Activated CD4-positive, alpha-beta T cell treated with anti-CD3 and anti-CD28 coated beads, Interleukin-2, amount 50 U/mL, for 48 hours (primary cell): ENCODE data around the gene PARD3B.

Experiments
- DNase-seq, 2 experiments: peaks; one replicate each; pipeline ENCODE4 v3.0.0-alpha.2; 2020

Gene PARD3B

GRCh38 chr2:205296959-205297358 is 751.7 kb downstream of the PARD3B start:
- DNase-seq: no peak

DNA sequence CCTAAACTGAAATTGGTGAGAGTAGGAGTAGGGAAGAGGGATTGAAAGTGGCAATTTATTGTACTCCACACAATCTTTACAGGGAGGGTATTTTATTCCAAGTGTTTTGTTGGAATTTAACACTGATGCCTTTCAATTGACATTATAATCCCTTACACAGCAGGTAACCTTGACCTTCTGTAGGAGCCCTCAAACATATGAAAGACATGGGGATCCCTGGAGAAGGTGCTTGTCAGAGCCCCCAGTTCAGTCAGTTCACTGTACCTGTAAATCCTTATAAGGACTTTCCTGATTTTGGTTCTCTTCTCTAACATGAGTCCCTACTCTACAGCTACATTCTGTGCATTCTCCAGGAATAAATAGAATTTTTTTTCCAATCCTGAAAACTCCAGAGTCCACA is 752.1 kb downstream of the PARD3B start:
- DNase-seq: no peak

GRCh38 chr2:205297846-205298245 is 752.6 kb downstream of the PARD3B start:
- no peak for DNase-seq

GRCh38 chr2:205311201-205311600 is 765.9 kb downstream of the PARD3B start:
- DNase-seq: no peak

- DNase-seq: no peak
These were observed 776.0 kb downstream of the PARD3B start for GRCh38 chr2:205321231-205321630.

- DNase-seq: no peak
These were observed 778.7 kb downstream of the PARD3B start for GRCh38 chr2:205323929-205324328.

GRCh38 chr2:205324355-205324754 is 779.1 kb downstream of the PARD3B start:
- DNase-seq: no peak

GRCh38 chr2:205333351-205333750 is 788.1 kb downstream of the PARD3B start:
- no peak for DNase-seq

DNA sequence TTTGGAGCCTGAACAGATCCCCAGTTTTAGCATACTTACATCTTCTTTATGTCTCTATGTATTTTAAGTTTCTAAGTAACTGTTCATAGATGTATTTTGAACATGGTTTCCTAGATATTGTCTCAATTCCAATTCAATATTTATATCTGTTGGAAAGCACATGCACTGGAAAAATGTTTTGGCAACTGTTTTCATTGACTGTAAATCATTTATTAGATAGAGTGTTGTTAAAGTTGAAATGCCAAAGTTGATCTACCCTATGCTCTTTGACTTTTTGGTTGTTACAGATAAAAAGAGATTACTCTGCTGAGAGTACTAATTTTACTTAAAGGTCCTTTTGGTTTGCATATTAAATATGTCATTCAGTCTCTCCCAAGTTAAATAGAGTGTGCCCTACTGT is 792.0 kb downstream of the PARD3B start:
- no peak for DNase-seq

DNA sequence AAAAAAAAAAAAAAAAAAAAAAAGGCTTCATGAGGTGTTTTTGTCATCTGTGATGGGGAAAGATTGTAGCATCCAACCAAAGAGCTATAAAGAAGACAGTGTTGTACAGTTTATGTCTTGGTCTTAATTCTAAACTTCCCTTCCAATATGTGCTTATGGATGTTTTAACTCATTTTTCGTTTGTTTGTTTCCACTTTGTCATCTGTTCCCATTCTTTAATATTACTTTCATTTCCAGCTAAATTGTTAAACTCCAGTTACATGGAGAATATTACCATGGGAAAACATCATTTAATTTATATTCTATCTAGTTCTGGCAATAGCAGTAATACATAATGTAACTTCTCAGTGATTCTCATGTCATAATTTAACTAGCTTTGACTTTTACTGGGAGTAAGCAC is 792.9 kb downstream of the PARD3B start:
- no peak for DNase-seq

DNA sequence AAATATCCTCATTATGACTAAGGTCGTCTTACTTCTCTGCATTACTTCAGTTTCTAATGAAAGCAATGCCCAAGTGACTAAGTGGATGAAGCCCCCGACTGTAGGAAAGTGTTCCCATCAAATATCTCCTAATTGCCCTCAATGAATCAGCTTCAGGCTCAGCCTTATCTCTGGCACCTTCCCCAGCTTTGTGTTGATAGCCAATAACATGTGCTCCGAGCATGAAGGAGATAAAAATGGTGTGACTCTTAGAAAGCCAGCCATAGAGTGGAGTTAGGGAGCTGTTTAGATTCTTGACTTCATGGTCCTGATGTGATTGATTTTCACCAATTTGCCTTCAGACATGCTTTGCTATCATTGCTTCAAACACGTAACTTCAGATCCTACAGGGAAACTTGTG is 797.8 kb downstream of the PARD3B start:
- DNase-seq: no peak

DNA sequence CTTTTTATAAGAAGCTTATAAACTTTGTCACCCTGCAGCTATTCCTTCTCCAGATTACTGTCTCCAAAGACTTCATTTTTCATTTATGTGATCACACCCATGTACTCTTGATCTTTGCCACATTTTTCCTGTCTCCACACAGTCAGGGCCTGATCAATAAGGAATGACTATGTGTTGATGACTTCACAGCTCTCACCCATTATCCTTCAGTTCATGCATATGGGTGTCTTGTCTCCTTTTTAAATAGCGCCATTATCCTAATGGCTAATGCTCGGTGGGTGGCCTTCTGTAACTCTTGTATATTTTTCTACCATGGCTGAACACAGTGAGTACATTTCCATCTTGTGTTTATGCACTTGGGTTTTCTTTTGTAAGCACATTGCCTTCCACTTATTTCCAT is 801.4 kb downstream of the PARD3B start:
- no peak for DNase-seq

GRCh38 chr2:205347899-205348298 is 802.6 kb downstream of the PARD3B start:
- DNase-seq: no peak

DNA sequence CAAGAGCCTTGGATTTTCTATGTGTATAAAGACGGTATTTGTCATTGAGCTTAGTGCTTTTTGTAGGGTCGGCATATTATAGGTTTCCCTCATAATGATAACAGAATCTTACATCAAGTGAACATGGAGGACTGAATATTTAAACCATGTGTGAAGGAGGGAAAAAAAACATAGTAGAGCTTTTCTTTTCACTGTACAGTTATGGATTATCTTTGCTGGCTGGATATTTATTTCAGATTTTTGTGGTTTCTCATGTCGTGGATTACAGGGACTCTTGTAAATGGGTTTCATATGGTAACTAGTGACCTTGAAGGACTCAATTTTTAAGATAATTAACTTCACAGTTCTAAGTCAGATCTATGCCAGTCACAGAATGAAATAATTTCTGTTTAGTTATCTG is 806.8 kb downstream of the PARD3B start:
- DNase-seq: no peak

- DNase-seq: no peak
These were observed 807.3 kb downstream of the PARD3B start for GRCh38 chr2:205352593-205352992.

- no peak for DNase-seq
These were observed 812.5 kb downstream of the PARD3B start for GRCh38 chr2:205357732-205358131.

GRCh38 chr2:205358351-205358815 is 813.1 kb downstream of the PARD3B start:
- no peak for DNase-seq

- no peak for DNase-seq
These were observed 816.0 kb downstream of the PARD3B start for GRCh38 chr2:205361272-205361671.

DNA sequence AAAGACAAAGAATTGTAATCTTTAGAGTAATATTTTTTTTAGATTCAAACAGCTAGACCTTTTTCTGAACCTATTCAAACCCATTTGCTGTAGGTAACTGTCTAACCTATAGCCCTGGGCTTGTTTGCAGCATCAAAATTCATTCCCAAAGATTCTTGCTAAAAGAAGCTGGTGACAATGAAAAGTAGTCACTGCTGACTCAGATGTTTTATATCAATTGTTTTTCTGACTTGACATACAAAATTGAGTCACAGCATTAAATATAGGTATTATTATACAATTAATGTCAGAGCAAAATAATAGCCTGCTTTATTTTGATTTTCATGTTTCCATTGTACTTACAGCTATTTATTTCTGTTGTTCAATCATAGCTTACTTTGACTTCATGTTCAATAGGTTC is 816.7 kb downstream of the PARD3B start:
- DNase-seq: no peak

DNA sequence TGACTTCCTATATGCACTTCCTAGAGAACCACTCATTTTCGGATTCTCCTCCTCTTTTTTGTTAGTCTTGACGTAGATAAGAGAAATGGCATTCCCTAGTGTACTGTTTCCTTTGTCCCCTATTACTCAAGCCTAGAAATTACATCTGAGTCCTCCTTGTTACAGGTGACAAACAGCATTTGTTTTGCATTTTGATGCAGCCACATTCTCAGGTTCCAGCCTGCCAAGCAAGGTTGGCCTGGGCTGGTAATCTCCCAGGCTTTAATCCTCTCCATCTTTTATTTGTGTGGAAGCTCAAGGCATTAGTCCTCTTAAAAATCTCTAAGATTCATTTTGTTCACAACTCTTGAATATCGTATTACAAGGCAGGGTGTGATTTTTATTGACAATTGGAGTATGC is 819.0 kb downstream of the PARD3B start:
- no peak for DNase-seq

DNA sequence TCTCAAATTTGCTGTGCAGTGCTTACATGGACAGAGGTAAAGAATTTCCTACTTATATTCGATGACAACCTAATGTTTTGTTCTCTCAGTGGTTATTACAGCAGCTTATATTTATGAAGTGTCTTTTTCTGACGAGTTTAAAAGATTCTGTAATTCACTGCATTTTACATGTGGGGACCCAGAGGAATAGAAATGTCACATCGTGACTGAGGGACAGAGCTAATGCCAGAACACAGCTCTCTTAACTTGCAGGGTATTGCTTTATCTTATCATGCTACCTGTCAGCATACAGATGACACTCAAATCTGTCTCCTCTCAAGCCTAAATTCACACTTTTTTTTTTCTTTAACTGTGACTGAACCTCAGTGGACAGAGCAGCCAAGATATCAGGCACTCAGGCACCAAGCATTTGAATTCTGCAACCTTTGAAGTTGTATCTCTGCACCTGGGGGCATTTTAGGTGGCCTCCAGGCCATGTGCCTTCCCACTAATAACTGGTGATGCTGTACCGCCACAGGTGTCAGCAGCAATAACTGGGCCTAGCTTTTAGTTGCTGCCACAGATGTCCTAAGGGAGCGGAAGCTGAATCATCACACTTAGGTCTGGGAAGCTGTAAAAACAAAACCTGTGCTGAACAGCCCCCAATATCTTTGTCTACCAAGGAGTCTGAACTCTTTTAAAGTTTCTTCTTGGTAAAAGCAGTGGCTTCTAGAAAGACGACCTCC is 821.2 kb downstream of the PARD3B start:
- DNase-seq: no peak

DNA sequence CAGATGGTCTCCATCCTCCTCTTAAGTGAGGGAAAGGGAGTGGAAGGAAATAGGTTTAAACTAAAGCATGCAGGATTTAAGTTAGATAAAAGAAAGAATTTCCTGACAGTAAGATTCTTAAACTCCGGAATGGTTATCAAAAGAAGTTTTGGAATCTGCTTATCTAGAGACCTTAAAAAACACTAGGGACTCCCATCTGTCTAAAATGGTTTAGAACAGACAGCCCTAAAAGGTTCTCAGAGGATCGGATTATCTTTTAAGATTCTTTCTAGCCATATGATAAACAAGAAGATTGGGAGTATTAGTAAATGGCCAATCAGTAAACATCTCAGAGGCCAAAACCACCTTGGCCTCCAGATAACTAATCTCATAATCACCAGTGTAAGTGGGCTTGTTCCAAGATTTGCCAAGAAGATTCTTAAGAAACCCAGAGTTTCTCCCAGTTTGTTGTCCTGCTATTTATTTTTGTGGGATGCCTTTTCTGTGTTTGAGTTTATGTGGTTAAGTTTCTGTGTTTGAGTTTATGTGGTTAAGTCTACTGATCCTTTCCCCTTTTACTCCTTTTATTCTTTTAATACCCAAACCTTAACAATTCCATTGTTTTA is 822.2 kb downstream of the PARD3B start:
- no peak for DNase-seq

GRCh38 chr2:205369813-205370212 is 824.5 kb downstream of the PARD3B start:
- no peak for DNase-seq

GRCh38 chr2:205370726-205371125 is 825.5 kb downstream of the PARD3B start:
- no peak for DNase-seq

DNA sequence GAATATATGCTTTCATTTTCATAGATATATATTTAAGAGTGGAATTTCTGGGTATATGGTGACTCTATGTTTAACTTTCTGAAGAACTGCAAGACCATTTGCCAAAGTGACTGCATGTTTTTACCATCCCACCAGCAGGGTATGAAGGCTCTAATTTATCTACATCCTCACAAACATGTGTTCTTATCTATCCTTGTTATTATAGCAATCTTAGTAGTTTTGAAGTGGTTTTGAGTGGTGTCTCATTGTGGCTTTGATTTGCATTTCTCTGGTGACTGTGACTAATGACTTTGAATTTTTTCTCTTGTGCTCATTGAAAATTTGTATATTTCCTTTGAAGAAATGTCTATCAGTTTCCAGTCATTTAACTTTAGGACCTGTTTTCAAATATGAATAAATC is 826.9 kb downstream of the PARD3B start:
- no peak for DNase-seq
